NCI-H2196 treated with DMSO at 0.1 percent for 48 hours (cell line): Measurements from ENCODE around the gene CD3G.
"Not testable (repeated sequence)": the region's sequence is repeated elsewhere in the genome, so short reads cannot be mapped to it uniquely, and the experiment has no call there.

Experiments
- DNase-seq: peaks from one replicate; lab custom pipeline; 2025; ENCODE audit not compliant: unreplicated experiment; lab: John Stamatoyannopoulos, UW

CD3G gene

GRCh38 chr11:118343981-118344515, at the start of gene CD3G:
CD3G (plus strand) TSS chr11:118344344; CDS start chr11:118344424, 80 bp downstream.
- DNase-seq: no peak

DNA sequence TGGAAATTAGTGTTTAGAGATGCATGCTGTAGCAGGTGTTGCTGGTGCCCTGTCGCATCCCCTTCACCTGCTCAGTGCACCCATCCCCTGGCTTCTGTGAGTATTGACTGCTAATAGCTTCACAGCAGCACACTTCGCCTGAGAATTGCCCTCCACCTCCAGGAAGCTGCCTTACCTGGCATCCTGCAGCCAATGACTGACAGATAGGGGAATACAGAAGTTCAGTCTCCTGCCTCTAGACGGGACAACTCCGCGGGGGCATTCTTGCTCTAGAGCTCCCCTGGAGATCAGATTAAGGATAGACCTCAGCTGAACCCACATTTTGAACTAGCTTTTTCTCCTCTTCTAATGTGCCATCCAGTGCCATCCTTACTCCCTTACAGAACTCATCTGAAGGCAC, 48.9 kb upstream of the CD3G start:
- DNase-seq: no peak

GRCh38 chr11:118295815-118296454, 48.2 kb upstream of the CD3G start:
- DNase-seq: no peak

GRCh38 chr11:118301600-118302195, 42.4 kb upstream of the CD3G start:
- no peak for DNase-seq

- DNase-seq: no peak
These were observed 39.9 kb upstream of the CD3G start for GRCh38 chr11:118304227-118304567.

- no peak for DNase-seq
These were observed 39.4 kb upstream of the CD3G start, which contains the start of gene CD3E for GRCh38 chr11:118304568-118305248. CD3E (plus strand) TSS chr11:118304730; CDS start chr11:118304953, 223 bp downstream.

GRCh38 chr11:118305726-118306125, 38.4 kb upstream of the CD3G start:
- DNase-seq: no peak

GRCh38 chr11:118306556-118306955, 37.6 kb upstream of the CD3G start:
- DNase-seq: no peak

- not testable (repeated sequence) for DNase-seq
These were observed 35.1 kb upstream of the CD3G start for GRCh38 chr11:118308995-118309528.

DNA sequence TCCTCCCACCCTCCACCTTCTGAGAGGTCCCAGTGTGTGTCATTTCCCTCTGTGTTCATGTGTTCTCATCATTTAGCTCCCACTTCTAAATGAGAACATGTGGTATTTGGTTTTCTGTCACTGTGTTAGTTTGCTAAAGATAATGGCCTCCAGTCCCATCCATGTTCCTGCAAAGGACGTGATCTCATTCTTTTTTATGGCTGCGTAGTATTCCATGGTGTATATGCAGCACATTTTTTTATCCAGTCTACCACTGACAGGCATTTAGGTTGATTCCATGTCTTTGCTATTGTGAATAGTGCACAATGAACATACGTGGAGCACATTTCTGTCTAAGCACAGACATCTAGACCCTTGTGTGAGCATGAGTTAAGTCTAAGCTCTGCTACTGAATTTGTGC, 33.9 kb upstream of the CD3G start:
- DNase-seq: no peak

DNA sequence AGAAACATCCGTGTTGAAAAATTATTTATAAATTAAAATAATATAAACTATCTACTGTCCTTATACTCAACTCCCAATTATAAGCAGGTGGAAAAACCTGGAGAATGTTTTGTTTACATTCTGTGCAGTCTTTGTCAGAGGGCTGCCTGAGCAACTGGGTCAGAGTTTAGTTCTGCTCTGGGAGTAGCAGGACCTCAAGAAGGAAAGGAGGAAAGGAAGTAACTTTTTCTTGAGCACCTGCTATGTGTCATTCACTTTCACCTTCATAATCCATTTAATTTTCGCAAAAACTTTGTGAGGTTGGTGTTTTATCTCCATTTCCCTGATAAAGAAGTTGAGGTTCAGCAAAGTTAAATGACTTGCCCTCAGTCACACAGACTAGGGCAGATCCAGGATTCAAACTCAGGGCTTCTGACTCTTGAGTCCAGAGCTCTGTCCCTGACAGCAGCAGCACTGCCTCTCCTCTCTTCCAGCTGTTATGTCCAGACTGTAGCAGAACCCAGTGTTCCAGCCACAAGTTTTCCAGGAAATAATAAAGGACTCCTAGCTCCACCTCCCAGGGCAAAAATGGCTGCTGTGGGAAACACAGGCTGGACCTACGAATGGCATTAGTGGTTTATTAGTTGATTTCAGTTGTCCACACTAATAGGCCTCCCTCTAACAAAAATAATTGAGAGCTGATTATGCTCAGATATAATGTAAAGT, 33.2 kb upstream of the CD3G start:
- no peak for DNase-seq

- no peak for DNase-seq
These were observed 32.6 kb upstream of the CD3G start for GRCh38 chr11:118311518-118311917.

DNA sequence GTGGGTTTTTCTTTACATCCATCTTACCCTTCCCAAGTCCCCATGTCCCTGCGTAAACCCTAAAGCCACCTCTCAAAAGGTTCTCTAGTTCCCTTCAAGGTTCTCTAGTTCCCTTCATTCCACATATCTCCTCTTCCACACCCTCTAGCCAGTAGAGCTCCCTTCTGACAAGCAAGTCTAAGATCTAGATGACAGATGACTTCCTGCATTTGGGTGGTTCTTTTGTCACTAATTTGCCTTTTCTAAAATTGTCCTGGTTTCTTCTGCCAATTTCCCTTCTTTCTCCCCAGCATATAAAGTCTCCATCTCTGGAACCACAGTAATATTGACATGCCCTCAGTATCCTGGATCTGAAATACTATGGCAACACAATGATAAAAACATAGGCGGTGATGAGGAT, 31.8 kb upstream of the CD3G start:
- no peak for DNase-seq

DNA sequence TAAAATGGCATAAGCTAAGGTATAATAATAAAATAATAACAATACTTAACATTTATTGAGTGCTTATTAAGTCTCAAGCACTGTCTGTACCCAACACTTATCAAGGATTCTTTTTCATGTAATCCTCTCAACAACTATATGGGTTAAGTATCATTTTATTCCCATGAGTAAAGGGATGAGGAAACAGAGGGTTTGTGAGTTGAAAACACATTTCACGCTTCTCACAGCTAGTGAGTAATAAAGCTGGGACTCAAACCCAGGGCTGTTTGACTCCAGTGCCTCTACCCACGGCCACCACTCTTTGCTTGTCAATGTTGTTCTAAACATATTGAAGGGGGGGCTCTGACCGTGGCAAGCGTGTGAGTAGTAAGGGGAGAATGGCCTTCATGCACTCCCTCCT, 30.9 kb upstream of the CD3G start:
- no peak for DNase-seq

GRCh38 chr11:118314988-118315411, 29.1 kb upstream of the CD3G start:
- no peak for DNase-seq

- DNase-seq: no peak
These were observed 26.0 kb upstream of the CD3G start for GRCh38 chr11:118318124-118318523.

- DNase-seq: no peak
These were observed 25.4 kb upstream of the CD3G start for GRCh38 chr11:118318581-118319336.

DNA sequence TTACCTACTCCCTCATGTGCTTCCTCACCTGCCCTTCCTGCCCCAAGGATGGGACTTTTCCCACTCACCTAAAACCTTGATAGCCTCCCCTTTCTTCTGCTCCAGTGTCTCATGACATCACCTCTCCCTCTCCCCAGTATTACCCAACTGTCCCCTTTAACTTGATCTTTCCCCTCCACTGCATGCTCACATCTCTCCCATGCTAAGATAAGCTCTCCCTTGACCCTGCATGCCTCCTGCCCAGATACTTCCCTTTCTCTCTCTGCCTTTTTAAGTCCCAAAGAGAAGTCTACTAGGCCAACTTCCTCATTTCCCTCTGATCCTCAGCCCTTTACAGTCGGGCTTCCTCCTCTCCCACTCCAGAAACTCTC, 24.8 kb upstream of the CD3G start:
- DNase-seq: no peak

- DNase-seq: no peak
These were observed 23.6 kb upstream of the CD3G start for GRCh38 chr11:118320515-118320914.

DNA sequence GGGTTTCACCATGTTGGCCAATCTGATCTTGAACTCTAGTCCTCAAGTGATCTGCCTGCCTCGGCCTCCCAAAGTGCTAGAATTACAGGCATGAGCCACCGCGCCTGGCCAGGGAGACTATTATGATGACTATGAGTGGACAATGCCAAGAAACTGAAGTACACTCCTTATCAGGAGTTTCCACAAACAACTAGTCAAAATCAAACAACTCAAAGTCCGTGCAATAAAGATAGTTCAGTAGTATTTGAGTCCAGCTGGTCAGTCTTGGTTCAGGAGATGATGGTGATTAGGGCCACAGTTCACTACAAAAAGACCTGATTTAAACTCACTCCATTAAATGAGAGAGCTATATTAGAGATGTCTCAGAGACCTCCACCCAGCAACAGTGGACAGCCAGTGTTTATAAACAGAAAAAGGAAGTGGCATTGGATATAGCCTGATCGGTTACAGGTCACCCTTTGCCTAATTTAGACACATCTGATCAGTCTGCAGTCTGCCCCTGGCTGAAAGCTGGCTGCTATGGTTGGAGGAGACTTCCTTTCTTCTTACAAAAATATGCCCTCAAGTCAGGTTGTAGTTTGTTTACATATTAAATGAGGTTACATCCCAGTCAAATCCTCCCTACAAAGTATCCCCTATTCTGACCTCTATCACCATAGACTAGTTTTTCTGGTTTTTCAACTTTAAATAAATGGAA, 22.6 kb upstream of the CD3G start:
- no peak for DNase-seq
